ENCODE data around the gene ATP8B3. TPM values are rescaled to one million over a fixed set of nuclear protein-coding genes. Genes with fewer than 3 reads are reported as not detected.

The ATP8B3 gene
- total RNA-seq, 1 donor from 2014 or later = 0.64 TPM

DNA sequence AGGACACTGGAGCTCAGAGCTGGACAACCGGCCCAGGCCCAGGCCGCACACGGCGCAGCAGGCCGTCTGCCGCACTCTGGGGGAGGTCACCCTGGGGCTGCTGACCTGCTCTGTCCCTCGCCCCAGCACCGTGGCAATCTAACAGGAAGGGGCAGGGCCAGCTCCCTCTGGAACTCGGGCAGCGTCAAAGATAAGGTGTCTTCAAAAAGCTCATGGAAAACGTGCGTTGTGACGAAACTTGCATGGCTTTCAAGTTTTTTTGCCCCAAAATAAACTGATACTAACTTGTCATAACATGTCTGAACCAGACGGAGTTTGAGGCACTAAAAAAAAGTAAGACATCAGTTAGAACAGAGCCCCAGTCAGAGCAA lies 12.2 kb upstream of the ATP8B3 start:
- H3K36me3 ChIP-seq = peaks cover 62% of the 10 kb centered on the region
- intact Hi-C loops (cut with DNase I) = no loop called here

DNA sequence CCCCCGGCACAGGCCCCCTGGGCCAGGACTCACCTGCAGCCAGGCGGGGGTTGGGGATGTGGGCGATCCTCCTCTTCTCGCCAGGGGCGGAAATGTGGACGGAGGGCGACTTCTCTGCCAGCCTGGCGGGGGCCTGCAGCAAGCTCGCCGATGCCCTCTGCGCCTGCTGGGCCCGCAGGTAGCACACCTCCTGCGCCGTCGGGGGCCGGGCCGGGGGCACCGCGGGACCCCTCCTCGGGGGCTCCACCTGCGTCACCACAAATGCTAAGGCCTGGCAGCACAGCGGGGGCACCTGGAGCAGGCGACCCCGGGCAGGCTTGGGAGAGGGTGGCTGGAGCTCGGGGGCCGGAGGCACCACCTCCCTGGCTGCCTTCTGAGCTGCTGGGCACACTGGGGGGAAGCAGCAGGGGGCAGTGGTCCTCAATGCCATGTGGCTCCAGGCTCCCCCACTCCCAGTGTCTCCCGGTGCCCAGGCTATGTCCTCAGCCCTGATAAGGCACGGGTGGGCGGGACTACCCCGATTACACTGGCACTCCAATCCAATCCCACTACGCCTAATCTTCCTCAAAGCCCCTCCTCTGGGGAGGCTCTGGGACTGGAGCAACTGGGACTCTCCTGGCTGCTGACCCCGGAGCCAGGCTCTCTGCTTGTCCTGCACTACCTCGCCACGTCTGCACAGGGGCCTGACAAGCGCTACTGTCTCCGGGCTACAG lies 11.6 kb upstream of the ATP8B3 start:
- H3K4me3 ChIP-seq = no peak overlapping the region
- H3K36me3 ChIP-seq = peaks cover 67% of the 10 kb centered on the region
- H3K27ac ChIP-seq = no peak overlapping the region
- DNase-seq (no peak), ATAC-seq (no peak)
- H3K4me1 ChIP-seq = no peaks in the 10 kb centered on the region
- no peaks in the 10 kb centered on the region for H3K27me3 ChIP-seq
- intact Hi-C loops (cut with DNase I) = no loop called here
- H3K9me3 ChIP-seq = no peaks in the 10 kb centered on the region
- TF ChIP-seq, protein P1, sequence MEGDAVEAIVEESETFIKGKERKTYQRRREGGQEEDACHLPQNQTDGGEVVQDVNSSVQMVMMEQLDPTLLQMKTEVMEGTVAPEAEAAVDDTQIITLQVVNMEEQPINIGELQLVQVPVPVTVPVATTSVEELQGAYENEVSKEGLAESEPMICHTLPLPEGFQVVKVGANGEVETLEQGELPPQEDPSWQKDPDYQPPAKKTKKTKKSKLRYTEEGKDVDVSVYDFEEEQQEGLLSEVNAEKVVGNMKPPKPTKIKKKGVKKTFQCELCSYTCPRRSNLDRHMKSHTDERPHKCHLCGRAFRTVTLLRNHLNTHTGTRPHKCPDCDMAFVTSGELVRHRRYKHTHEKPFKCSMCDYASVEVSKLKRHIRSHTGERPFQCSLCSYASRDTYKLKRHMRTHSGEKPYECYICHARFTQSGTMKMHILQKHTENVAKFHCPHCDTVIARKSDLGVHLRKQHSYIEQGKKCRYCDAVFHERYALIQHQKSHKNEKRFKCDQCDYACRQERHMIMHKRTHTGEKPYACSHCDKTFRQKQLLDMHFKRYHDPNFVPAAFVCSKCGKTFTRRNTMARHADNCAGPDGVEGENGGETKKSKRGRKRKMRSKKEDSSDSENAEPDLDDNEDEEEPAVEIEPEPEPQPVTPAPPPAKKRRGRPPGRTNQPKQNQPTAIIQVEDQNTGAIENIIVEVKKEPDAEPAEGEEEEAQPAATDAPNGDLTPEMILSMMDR (IDR thresholded peaks at IDR 0.05) = no peak

More for the DNA sequence above, 12.2 kb upstream of the ATP8B3 start:
- H3K27ac ChIP-seq = no peak overlapping the region
- DNase-seq (no peak), ATAC-seq (no peak)
- H3K4me1 ChIP-seq = no peaks in the 10 kb centered on the region
- no peaks in the 10 kb centered on the region for H3K27me3 ChIP-seq
- TF ChIP-seq, protein P1 (IDR thresholded peaks at IDR 0.05) = no peak
- no peak overlapping the region for H3K4me3 ChIP-seq
- no peaks in the 10 kb centered on the region for H3K9me3 ChIP-seq

DNA sequence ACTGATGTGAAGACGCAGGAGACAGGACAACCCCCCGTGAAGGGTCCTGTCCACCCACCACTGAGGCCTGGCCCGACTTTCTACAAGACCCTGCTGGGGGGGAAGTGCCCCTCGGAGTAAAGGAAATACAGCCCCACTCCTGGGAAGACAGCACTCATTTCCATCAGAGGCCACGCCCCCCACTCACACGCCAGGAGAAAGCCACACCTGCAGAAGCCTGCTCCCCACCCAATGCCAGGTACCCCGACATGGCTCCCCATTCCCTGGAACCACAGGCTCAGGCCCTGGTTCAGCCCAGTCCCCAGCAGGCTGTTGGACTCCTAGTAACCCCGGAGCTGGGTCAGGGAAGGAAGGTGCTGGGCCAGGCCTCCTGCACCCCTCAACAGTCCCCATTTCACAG lies 10.9 kb upstream of the ATP8B3 start:
- Histone ChIP-seq H3K9me3 (no peaks in the 10 kb centered on the region), H3K4me1 (no peaks in the 10 kb centered on the region), H3K4me3 (no peak overlapping the region), H3K27me3 (no peaks in the 10 kb centered on the region), H3K27ac (no peak overlapping the region), H3K36me3 (peaks cover 74% of the 10 kb centered on the region)
- intact Hi-C loops (cut with DNase I) = no loop called here
- ATAC-seq (no peak), DNase-seq (no peak)
- TF ChIP-seq, protein P1 (IDR thresholded peaks at IDR 0.05) = no peak

DNA sequence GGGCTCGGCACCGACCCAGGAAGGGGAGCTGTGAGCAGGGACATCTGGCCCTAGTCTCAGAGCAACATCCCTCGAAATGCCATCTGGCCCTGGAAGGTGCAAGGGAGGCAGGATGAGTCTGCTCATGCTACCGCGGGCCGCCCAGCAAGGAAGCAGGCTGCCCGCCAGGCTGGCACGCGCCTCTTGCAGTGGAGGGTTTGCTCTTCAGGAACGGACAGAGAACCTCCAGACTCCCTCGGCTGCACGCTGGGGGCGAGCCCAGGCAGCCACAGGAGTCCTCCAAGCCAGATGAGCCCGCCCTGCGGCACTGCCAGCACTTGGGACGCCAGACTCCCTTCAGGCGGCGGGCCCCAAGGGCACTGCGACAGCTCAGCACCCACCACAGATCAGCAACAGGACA lies 10.1 kb upstream of the ATP8B3 start:
- H3K4me3 ChIP-seq = no peak overlapping the region
- no peak overlapping the region for H3K27ac ChIP-seq
- no peaks in the 10 kb centered on the region for H3K27me3 ChIP-seq
- peaks cover 82% of the 10 kb centered on the region for H3K36me3 ChIP-seq
- TF ChIP-seq, protein P1 (IDR thresholded peaks at IDR 0.05) = no peak
- ATAC-seq = no peak
- no peaks in the 10 kb centered on the region for H3K4me1 ChIP-seq
- intact Hi-C loops (cut with DNase I) = no loop called here
- H3K9me3 ChIP-seq = no peaks in the 10 kb centered on the region
- no peak for DNase-seq

DNA sequence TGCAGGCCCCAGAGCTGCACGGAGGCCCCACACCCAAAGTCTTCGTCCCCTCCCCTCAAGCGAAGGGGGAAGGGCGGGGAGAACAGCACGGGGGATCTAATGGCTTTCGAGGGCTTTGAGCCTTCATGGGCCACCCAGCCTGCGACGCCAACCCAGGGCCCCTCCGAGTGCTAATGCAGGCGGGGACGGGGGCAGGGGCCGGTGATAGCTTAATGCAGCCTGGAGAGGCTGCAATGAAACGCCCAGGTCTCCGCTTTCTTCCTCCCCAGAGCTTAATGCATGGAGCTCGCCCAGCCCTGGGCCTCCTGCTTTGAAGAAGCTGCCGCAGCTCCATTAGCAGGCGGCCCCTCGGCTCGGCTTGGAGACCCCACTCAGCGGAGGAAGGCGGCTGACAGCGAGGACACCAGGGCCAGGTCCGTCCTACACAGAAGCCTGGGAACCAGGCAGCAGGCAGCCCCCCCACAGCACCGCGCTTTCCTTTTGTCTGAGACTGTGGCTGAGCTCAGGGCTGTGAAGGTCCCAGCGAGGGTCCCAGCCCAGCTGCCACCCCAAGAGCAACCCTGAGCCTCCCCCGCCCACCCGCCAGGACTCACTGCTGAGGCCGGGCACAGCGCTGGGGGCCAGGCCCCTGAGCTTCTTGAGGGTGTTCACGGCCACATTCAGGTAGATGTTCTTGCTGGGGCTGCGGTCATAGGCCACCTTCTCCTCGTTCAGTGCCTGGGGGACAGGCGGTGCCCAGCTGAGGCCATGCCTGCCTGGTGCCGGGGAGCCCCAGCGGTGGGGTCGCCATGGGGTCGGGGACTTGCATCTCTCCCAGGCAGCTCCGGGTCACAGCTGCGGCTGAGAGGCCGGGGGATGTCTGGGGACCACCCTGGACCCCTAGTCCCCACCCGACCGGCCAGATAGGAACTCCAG lies 7.5 kb upstream of the ATP8B3 start:
- H3K9me3 ChIP-seq = no peaks in the 10 kb centered on the region
- TF ChIP-seq, protein P1 (IDR thresholded peaks at IDR 0.05) = no peak
- no peak overlapping the region for H3K27ac ChIP-seq
- intact Hi-C loops (cut with DNase I) = no loop called here
- DNase-seq (no peak), ATAC-seq (no peak)
- no peaks in the 10 kb centered on the region for H3K4me1 ChIP-seq
- H3K27me3 ChIP-seq = no peaks in the 10 kb centered on the region
- H3K36me3 ChIP-seq = peaks cover 95% of the 10 kb centered on the region
- H3K4me3 ChIP-seq = no peak overlapping the region

Data from upper lobe of right lung (tissue), 1 donor.